Esophagus muscularis mucosa (tissue), 4 donors: ENCODE data around the gene SPTLC2.

Experiments used
- CTCF ChIP-seq, 3 experiments: fragments of 200-600 bp in 2 of 3; fragments of 450-650 bp in 1 of 3; sonication (generic) in 2 of 3; IDR thresholded peaks; one replicate each; pipeline ENCODE4 v1.5.1; 2017 to 2019; ENCODE audit warnings: antibody characterized with exemption in 3 of 3, mild to moderate bottlenecking in 2 of 3, moderate library complexity in 1 of 3
- EP300 ChIP-seq: sonication (generic); formaldehyde crosslinking; IDR thresholded peaks from one replicate; pipeline ENCODE4 v1.6.1; 2017; ENCODE audit warnings: antibody characterized with exemption
- POLR2A ChIP-seq: fragments of 450-650 bp; IDR thresholded peaks from one replicate; pipeline ENCODE4 v1.6.1; 2017; ENCODE audit warnings: antibody characterized with exemption, moderate library complexity, mild to moderate bottlenecking, low read depth
- POLR2AphosphoS5 ChIP-seq, 2 donors: sonication (generic); formaldehyde crosslinking; IDR thresholded peaks; one replicate each; pipeline ENCODE4 v1.6.1; 2017; ENCODE audit warnings: antibody characterized with exemption in 2 of 2

- no peak for TF ChIP-seq POLR2A
- TF ChIP-seq CTCF (IDR thresholded peaks at IDR 0.05) = no peak
- no peak for TF ChIP-seq POLR2AphosphoS5 (IDR thresholded peaks at IDR 0.05)
- TF ChIP-seq EP300 = no peak
These were observed 31.1 kb downstream of the SPTLC2 start for GRCh38 chr14:77585385-77585784.
